Activated naive CD4-positive, alpha-beta T cell treated with anti-CD3 and anti-CD28 coated beads, Interleukin-2, amount 10 ng/mL, durations not matched to agents 7 days and 5 days (primary cell): ENCODE results near the gene MST1.

ENCODE experiments used
- CTCF ChIA-PET: fragments of 350-600 bp; sonication (Branson Sonifier 250); formaldehyde crosslinking; loops from one replicate; lab custom pipeline; 2021; ENCODE audit warnings: antibody characterized with exemption; lab: Charles Lee
- DNase-seq: peaks from one replicate; pipeline ENCODE4 v3.0.0-alpha.2; 2020
- H3K27ac Mint-ChIP-seq: one replicate; pipeline ENCODE4 v1.8.0; 2021; ENCODE audit warnings: mild to moderate bottlenecking, moderate library complexity, mixed read lengths
- H3K27me3 Mint-ChIP-seq: one replicate; pipeline ENCODE4 v1.8.0; 2021; ENCODE audit warnings: mild to moderate bottlenecking, mixed read lengths
- H3K36me3 Mint-ChIP-seq: one replicate; pipeline ENCODE4 v1.8.0; 2021; ENCODE audit warnings: mixed read lengths
- H3K4me1 Mint-ChIP-seq: one replicate; pipeline ENCODE4 v1.8.0; 2021; ENCODE audit warnings: mixed read lengths
- H3K4me3 Mint-ChIP-seq: one replicate; pipeline ENCODE4 v1.8.0; 2021; ENCODE audit warnings: mild to moderate bottlenecking, moderate library complexity, mixed read lengths
- H3K9me3 Mint-ChIP-seq: one replicate; pipeline ENCODE4 v1.8.0; 2021; ENCODE audit warnings: mixed read lengths

MST1 gene

GRCh38 chr3:49670940-49671290 is 18.4 kb downstream of the MST1 start:
- no peak for DNase-seq
- H3K36me3 Mint-ChIP-seq = peaks cover 10% of the 10 kb centered on the region
- no peak overlapping the region for H3K27ac Mint-ChIP-seq
- peaks cover 14% of the 10 kb centered on the region for H3K27me3 Mint-ChIP-seq
- H3K9me3 Mint-ChIP-seq = no peaks in the 10 kb centered on the region
- CTCF ChIA-PET = interaction anchor here (0.8 to 5.3 kb wide), 13 partner anchors 12 to 160 kb away, joined by 3 to 155 read pairs (median 5); no protein-coding TSS in a partner anchor
- H3K4me1 Mint-ChIP-seq = peaks cover 30% of the 10 kb centered on the region
- H3K4me3 Mint-ChIP-seq = no peak overlapping the region

- H3K36me3 Mint-ChIP-seq = peaks cover 2% of the 10 kb centered on the region
- peaks cover 16% of the 10 kb centered on the region for H3K4me1 Mint-ChIP-seq
- H3K27ac Mint-ChIP-seq = no peak overlapping the region
- DNase-seq = no peak
- H3K4me3 Mint-ChIP-seq = no peak overlapping the region
- peaks cover 14% of the 10 kb centered on the region for H3K27me3 Mint-ChIP-seq
- CTCF ChIA-PET = interaction anchor here (5.3 kb wide), 1 partner anchor 131 kb away, joined by 155 read pairs; no protein-coding TSS in a partner anchor
- H3K9me3 Mint-ChIP-seq = no peaks in the 10 kb centered on the region
Observed at GRCh38 chr3:49669352-49669751, 19.9 kb downstream of the MST1 start.

GRCh38 chr3:49668861-49669260 is 20.4 kb downstream of the MST1 start:
- Mint-ChIP-seq H3K4me3 (no peak overlapping the region), H3K9me3 (no peaks in the 10 kb centered on the region), H3K27ac (no peak overlapping the region), H3K27me3 (peaks cover 12% of the 10 kb centered on the region), H3K36me3 (peaks cover 2% of the 10 kb centered on the region), H3K4me1 (peaks cover 16% of the 10 kb centered on the region)
- no peak for DNase-seq
- CTCF ChIA-PET = interaction anchor here (5.3 kb wide), 1 partner anchor 130 kb away, joined by 155 read pairs; no protein-coding TSS in a partner anchor

GRCh38 chr3:49668414-49668797 is 20.9 kb downstream of the MST1 start:
- DNase-seq = no peak
- Mint-ChIP-seq H3K4me3 (no peak overlapping the region), H3K27me3 (peaks cover 9% of the 10 kb centered on the region), H3K9me3 (no peaks in the 10 kb centered on the region), H3K27ac (no peak overlapping the region), H3K4me1 (peaks cover 12% of the 10 kb centered on the region), H3K36me3 (peaks cover 2% of the 10 kb centered on the region)
- CTCF ChIA-PET = interaction anchor here (5.3 kb wide), 1 partner anchor 130 kb away, joined by 155 read pairs; no protein-coding TSS in a partner anchor

- CTCF ChIA-PET = no interaction called here
- peaks cover 2% of the 10 kb centered on the region for H3K36me3 Mint-ChIP-seq
- H3K27ac Mint-ChIP-seq = no peak overlapping the region
- DNase-seq = no peak
- H3K27me3 Mint-ChIP-seq = peaks cover 9% of the 10 kb centered on the region
- no peak overlapping the region for H3K4me3 Mint-ChIP-seq
- peaks cover 7% of the 10 kb centered on the region for H3K4me1 Mint-ChIP-seq
- no peaks in the 10 kb centered on the region for H3K9me3 Mint-ChIP-seq
Observed at GRCh38 chr3:49667701-49668413, 21.4 kb downstream of the MST1 start.

GRCh38 chr3:49666592-49666991 is 22.7 kb downstream of the MST1 start:
- Mint-ChIP-seq H3K4me1 (no peaks in the 10 kb centered on the region), H3K36me3 (no peaks in the 10 kb centered on the region), H3K27ac (no peak overlapping the region), H3K27me3 (peaks cover 9% of the 10 kb centered on the region), H3K4me3 (no peak overlapping the region), H3K9me3 (no peaks in the 10 kb centered on the region)
- CTCF ChIA-PET = no interaction called here
- no peak for DNase-seq

GRCh38 chr3:49665822-49666519 is 23.3 kb downstream of the MST1 start:
- H3K27me3 Mint-ChIP-seq = peaks cover 9% of the 10 kb centered on the region
- CTCF ChIA-PET = interaction anchor here (1.8 kb wide), 1 partner anchor 126 kb away, joined by 11 read pairs; no protein-coding TSS in a partner anchor
- no peak overlapping the region for H3K4me3 Mint-ChIP-seq

GRCh38 chr3:49664300-49664699 is 25.0 kb downstream of the MST1 start:
- H3K27ac Mint-ChIP-seq = no peak overlapping the region
- H3K27me3 Mint-ChIP-seq = peaks cover 3% of the 10 kb centered on the region
- no peak overlapping the region for H3K4me3 Mint-ChIP-seq
- no peaks in the 10 kb centered on the region for H3K9me3 Mint-ChIP-seq
- no peaks in the 10 kb centered on the region for H3K36me3 Mint-ChIP-seq
- no peaks in the 10 kb centered on the region for H3K4me1 Mint-ChIP-seq
- DNase-seq = no peak
- CTCF ChIA-PET = interaction anchor here (1.8 kb wide), 1 partner anchor 125 kb away, joined by 11 read pairs; no protein-coding TSS in a partner anchor

More at GRCh38 chr3:49665822-49666519, 23.3 kb downstream of the MST1 start:
- H3K9me3 Mint-ChIP-seq = no peaks in the 10 kb centered on the region
- H3K27ac Mint-ChIP-seq = no peak overlapping the region
- no peaks in the 10 kb centered on the region for H3K4me1 Mint-ChIP-seq
- no peaks in the 10 kb centered on the region for H3K36me3 Mint-ChIP-seq
- DNase-seq = no peak

- Mint-ChIP-seq H3K4me3 (no peak overlapping the region), H3K9me3 (no peaks in the 10 kb centered on the region), H3K36me3 (no peaks in the 10 kb centered on the region), H3K27me3 (no peaks in the 10 kb centered on the region), H3K27ac (no peak overlapping the region), H3K4me1 (no peaks in the 10 kb centered on the region)
- CTCF ChIA-PET = no interaction called here
- no peak for DNase-seq
Observed at GRCh38 chr3:49663831-49664230, 25.4 kb downstream of the MST1 start.

- DNase-seq = no peak
- H3K4me3 Mint-ChIP-seq = no peak overlapping the region
- no peak overlapping the region for H3K27ac Mint-ChIP-seq
- no peaks in the 10 kb centered on the region for H3K36me3 Mint-ChIP-seq
- H3K9me3 Mint-ChIP-seq = no peaks in the 10 kb centered on the region
- no peaks in the 10 kb centered on the region for H3K27me3 Mint-ChIP-seq
- no peaks in the 10 kb centered on the region for H3K4me1 Mint-ChIP-seq
- CTCF ChIA-PET = interaction anchor here (0.8 kb wide), 1 partner anchor 9 kb away, joined by 4 read pairs; no protein-coding TSS in a partner anchor
Observed at GRCh38 chr3:49662720-49663413, 26.4 kb downstream of the MST1 start.

- no peaks in the 10 kb centered on the region for H3K4me1 Mint-ChIP-seq
- CTCF ChIA-PET = no interaction called here
Observed at GRCh38 chr3:49662021-49662420, 27.3 kb downstream of the MST1 start.

GRCh38 chr3:49661281-49661680 is 28.0 kb downstream of the MST1 start:
- Mint-ChIP-seq H3K9me3 (no peaks in the 10 kb centered on the region), H3K4me3 (no peak overlapping the region), H3K36me3 (no peaks in the 10 kb centered on the region), H3K27ac (no peak overlapping the region), H3K27me3 (peaks cover 9% of the 10 kb centered on the region), H3K4me1 (no peaks in the 10 kb centered on the region)
- no peak for DNase-seq
- CTCF ChIA-PET = no interaction called here

More at GRCh38 chr3:49662021-49662420, 27.3 kb downstream of the MST1 start:
- Mint-ChIP-seq H3K27ac (no peak overlapping the region), H3K36me3 (no peaks in the 10 kb centered on the region), H3K4me3 (no peak overlapping the region), H3K27me3 (peaks cover 2% of the 10 kb centered on the region), H3K9me3 (no peaks in the 10 kb centered on the region)
- no peak for DNase-seq

GRCh38 chr3:49659756-49660155 is 29.5 kb downstream of the MST1 start:
- Mint-ChIP-seq H3K4me3 (no peak overlapping the region), H3K27me3 (peaks cover 10% of the 10 kb centered on the region), H3K27ac (no peak overlapping the region), H3K4me1 (no peaks in the 10 kb centered on the region), H3K36me3 (no peaks in the 10 kb centered on the region), H3K9me3 (no peaks in the 10 kb centered on the region)
- no peak for DNase-seq
- CTCF ChIA-PET = no interaction called here

- Mint-ChIP-seq H3K36me3 (no peaks in the 10 kb centered on the region), H3K4me1 (no peaks in the 10 kb centered on the region), H3K27me3 (peaks cover 10% of the 10 kb centered on the region), H3K27ac (no peak overlapping the region), H3K4me3 (no peak overlapping the region), H3K9me3 (no peaks in the 10 kb centered on the region)
- CTCF ChIA-PET = no interaction called here
- DNase-seq = no peak
Observed at GRCh38 chr3:49658711-49659110, 30.6 kb downstream of the MST1 start.
